Retinal pigment epithelial cell (primary cell): Measurements from ENCODE around the gene GALNT4.

Source experiments
- DNase-seq: peaks from one replicate; pipeline ENCODE4 v3.0.0-alpha.2; 2010; ENCODE audit warnings: low read depth
- H3K4me3 ChIP-seq: 2 replicates; pipeline ENCODE4 v1.5.1; 2011; ENCODE audit warnings: mild to moderate bottlenecking, low read length, control low read depth, moderate library complexity
- CTCF ChIP-seq: conservative IDR thresholded peaks from 2 replicates; pipeline ENCODE4 v1.5.1; 2011; ENCODE audit warnings: low read depth, low read length, control low read depth, inconsistent platforms

The GALNT4 gene

DNA sequence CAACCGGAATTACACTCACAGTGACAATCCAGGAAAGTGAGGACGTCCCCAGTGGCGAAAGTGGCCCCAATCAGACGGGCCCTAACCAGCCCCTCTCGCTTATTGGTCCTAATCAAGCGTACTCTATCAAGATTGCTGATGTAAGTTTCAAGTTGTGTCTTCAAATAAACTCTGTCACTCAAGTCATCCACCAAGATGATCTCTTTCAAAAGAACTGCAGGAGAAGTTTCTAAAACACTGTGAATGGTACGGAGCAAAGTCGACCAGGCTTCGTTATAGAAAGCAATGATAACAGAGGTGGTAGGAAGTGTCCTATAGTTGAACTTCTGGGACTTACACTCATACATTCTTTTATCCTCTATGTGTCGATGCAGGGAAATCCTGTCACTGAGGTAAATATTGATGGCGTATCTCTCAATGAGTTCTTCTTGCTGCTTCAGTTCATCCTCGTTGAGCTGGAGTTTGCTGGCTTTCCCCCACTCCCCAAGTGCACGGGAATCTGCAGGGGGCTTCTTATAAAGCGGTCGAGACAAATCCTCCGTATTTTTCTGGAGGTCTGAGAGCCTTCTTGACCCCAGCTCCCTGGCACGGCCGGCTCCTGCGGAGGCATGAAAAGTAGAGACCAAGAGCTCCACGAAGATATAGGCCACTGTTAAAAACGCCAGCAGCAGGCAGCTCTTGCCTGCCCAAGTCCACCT lies 604 bp downstream of the GALNT4 start:
- TF ChIP-seq CTCF = no peak
- DNase-seq = no peak
- peak overlapping the region; percentile 88 for H3K4me3 ChIP-seq

DNA sequence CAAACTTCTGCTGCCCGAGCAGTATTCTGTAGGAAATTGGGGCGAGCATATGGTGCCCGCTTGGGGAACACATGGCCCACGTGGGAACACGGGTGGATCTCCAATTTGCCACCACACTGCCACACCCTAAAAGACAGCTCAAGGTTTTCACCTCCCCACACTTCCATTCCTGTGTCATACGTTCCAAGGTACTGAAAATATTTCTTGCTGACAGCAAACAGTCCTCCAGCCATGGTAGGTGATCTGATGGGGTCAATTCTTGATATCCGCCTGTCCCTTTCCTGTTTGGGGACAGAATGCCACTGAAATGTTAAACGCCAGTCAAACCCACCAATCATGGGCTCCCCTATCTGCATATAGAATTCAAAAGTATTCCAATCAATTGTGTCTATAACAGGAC lies 1.2 kb downstream of the GALNT4 start:
- TF ChIP-seq CTCF = no peak
- H3K4me3 ChIP-seq = no peak overlapping the region
- no peak for DNase-seq

- DNase-seq = no peak
- TF ChIP-seq CTCF = no peak
- H3K4me3 ChIP-seq = no peak overlapping the region
Measured at GRCh38 chr12:89521364-89522223, 3.0 kb downstream of the GALNT4 start.

GRCh38 chr12:89517720-89518119 lies 6.9 kb downstream of the GALNT4 start:
- TF ChIP-seq CTCF = no peak
- H3K4me3 ChIP-seq = no peak overlapping the region
- DNase-seq = no peak

DNA sequence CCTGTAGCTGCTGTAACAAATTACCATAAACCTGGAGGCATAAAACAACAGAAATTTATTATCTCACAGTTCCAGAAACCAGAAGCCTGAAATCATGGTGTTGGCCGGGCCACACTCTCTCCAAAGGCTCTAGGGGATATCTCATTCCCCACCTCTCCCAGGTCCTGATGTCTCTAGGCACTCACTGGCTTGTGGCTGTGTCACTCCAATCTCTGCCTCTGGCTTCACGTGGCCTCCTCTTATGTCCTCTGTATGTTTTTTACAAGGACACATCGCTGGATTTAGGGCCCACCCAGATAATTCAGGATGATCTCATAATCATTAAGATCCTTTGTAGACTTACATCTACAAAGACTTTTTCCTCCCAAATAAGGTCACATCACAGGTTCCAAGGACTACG lies 8.0 kb downstream of the GALNT4 start:
- DNase-seq = no peak
- H3K4me3 ChIP-seq = no peak overlapping the region
- no peak for TF ChIP-seq CTCF

DNA sequence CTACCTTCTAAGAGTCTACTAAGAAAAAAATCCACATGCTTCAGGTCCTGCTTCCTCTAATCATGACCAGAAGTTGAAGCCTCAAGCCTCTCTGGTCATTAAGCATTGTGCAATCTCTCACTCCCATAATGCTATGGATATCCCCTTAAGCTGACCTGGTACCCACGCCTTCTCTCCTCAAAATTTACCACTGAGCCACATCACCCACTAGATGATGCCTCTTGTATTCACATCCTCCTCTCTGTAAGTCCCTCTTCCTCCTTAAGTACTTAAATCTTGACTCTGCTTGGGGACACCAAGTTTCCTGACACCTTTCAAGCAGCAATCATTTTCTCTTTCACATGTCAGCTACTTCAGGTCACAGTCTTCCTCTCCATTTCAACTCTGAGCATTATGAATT lies 9.8 kb downstream of the GALNT4 start:
- no peak for TF ChIP-seq CTCF
- no peak overlapping the region for H3K4me3 ChIP-seq
- DNase-seq = no peak

DNA sequence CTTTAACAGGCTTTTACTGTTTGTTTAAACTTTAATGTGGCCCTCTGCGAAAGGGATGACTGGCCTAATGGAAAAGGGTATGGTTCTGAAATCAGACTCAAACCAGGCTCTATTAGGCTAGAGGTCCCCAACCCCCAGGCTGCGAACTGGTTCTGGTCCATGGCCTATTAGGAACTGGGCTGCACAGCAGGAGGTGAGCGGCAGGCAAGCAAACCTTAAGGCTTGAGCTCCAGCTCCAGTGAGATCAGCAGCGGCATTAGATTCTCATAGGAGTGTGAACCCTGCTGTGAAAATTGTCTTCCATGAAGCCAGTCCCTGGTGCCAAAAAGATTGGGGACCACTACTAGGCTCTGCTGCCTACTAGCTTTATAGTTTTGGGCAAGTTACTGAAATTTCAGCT lies 11.1 kb downstream of the GALNT4 start:
- no peak for DNase-seq
- H3K4me3 ChIP-seq = no peak overlapping the region
- TF ChIP-seq CTCF = no peak
